Ovary (tissue), 3 donors: Measurements from ENCODE around the gene MKS1.

Source experiments
- EP300 ChIP-seq: sonication (generic); formaldehyde crosslinking; IDR thresholded peaks from one replicate; pipeline ENCODE4 v1.6.1; 2017; ENCODE audit warnings: antibody characterized with exemption
- POLR2A ChIP-seq: fragments of 450-650 bp; IDR thresholded peaks from one replicate; pipeline ENCODE4 v1.6.1; 2017; ENCODE audit warnings: antibody characterized with exemption, mild to moderate bottlenecking, moderate library complexity
- TF ChIP-seq, protein P1 (sequence below), 3 donors: fragments of 450-650 bp in 2 of 3; fragments of 200-600 bp in 1 of 3; IDR thresholded peaks; one replicate each; pipeline versions ENCODE4 v1.5.1 to v1.8.0; 2016 to 2022; ENCODE audit warnings: antibody characterized with exemption in 3 of 3, mild to moderate bottlenecking in 1 of 3
- donor health status: DM: no; HTN: no; CAD: no.

DNA sequence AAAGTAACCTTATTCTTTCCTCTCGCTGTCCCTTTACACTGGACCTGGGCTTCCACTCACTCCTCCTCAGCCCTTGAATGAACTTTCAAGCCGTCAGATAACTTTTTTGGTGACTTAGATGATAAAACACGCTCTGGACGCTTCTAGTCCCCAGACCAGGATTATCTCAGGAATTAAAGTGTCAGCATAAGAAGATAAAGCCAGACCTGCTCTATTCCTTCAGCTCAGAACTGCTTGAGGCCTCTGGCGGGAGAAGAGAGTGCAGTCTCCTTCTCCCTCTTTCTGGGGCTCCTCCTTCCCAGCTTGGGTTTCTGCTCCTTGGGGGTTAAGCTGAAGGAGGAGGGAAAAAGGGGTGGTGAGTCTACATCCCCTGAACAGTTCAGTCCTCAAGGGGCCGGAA lies 25.9 kb upstream of the MKS1 start:
- TF ChIP-seq, protein P1, sequence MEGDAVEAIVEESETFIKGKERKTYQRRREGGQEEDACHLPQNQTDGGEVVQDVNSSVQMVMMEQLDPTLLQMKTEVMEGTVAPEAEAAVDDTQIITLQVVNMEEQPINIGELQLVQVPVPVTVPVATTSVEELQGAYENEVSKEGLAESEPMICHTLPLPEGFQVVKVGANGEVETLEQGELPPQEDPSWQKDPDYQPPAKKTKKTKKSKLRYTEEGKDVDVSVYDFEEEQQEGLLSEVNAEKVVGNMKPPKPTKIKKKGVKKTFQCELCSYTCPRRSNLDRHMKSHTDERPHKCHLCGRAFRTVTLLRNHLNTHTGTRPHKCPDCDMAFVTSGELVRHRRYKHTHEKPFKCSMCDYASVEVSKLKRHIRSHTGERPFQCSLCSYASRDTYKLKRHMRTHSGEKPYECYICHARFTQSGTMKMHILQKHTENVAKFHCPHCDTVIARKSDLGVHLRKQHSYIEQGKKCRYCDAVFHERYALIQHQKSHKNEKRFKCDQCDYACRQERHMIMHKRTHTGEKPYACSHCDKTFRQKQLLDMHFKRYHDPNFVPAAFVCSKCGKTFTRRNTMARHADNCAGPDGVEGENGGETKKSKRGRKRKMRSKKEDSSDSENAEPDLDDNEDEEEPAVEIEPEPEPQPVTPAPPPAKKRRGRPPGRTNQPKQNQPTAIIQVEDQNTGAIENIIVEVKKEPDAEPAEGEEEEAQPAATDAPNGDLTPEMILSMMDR (IDR thresholded peaks at IDR 0.05), result no peak
- TF ChIP-seq EP300, result no peak
- TF ChIP-seq POLR2A, result no peak
